GM12878 (cell line): ENCODE data around the gene C6orf62. TPM values are rescaled to one million over a fixed set of nuclear protein-coding genes. Genes with fewer than 3 reads are reported as not detected.
"Not testable (repeated sequence)": the region's sequence is repeated elsewhere in the genome, so short reads cannot be mapped to it uniquely, and the experiment has no call there.

Experiments used
- ATAC-seq: fragments of 200-7000 bp; cut with Tn5 transposase; 3 replicates; pipeline ENCODE4 v1.9.1; 2020; ENCODE audit warnings: mild to moderate bottlenecking, moderate library complexity
- BruUV-seq: library from RNA; stranded (reverse); fragments of 400-500 nt; replicated peaks from 2 replicates; lab custom pipeline; 2021; lab: Mats Ljungman, UMichigan
- CTCF ChIA-PET: fragments of 300-600 bp; sonication (Branson Sonifier 250); formaldehyde crosslinking; extraction: SDS; loops from one replicate; lab custom pipeline; 2021; ENCODE audit warnings: inconsistent platforms; lab: Yijun Ruan, JAX
- POLR2A ChIA-PET: fragments of 350-600 bp; formaldehyde crosslinking; extraction: SDS; loops from one replicate; lab custom pipeline; 2021; ENCODE audit warnings: inconsistent platforms; lab: Charles Lee
- RAD21 ChIA-PET: fragments of 300-600 bp; sonication (Branson Sonifier 250); formaldehyde crosslinking; loops from one replicate; lab custom pipeline; 2023; ENCODE audit warnings: antibody characterized with exemption; ENCODE audit not compliant: unreplicated experiment; lab: Charles Lee
- SMC1A ChIA-PET: fragments of 300-600 bp; sonication (Branson Sonifier 250); formaldehyde crosslinking; loops from one replicate; lab custom pipeline; 2023; ENCODE audit not compliant: unreplicated experiment, uncharacterized antibody; lab: Charles Lee
- DNase-seq: peaks from one replicate; pipeline ENCODE4 v3.0.0-alpha.2; 2011; ENCODE audit warnings: low read depth, low spot score
- FAIRE-seq: peaks from 3 replicates; lab custom pipeline; 2011; peaks lifted over from hg19 to GRCh38; lab: Jason Lieb, UNC
- H2AFZ ChIP-seq: 2 replicates; pipeline ENCODE4 v1.6.0; 2011; ENCODE audit warnings: low read depth, low read length, control low read depth; ENCODE audit not compliant: control insufficient read depth
- H3K27ac ChIP-seq: 2 replicates; pipeline ENCODE4 v1.5.1; 2011; ENCODE audit warnings: control low read depth; ENCODE audit not compliant: control insufficient read depth, insufficient read depth
- H3K27me3 ChIP-seq, 2 experiments: replicated peaks in 1 of 2; 2 replicates each; pipeline versions ENCODE4 v1.6.0 to v1.6.1; 2011; ENCODE audit warnings: low read length in 1 of 2; ENCODE audit not compliant: control insufficient read depth in 2 of 2, insufficient read depth in 2 of 2
- H3K36me3 ChIP-seq, 2 experiments: 2 replicates each; pipeline ENCODE4 v1.5.1; 2011; ENCODE audit warnings: low read length in 1 of 2; ENCODE audit not compliant: control insufficient read depth in 2 of 2, insufficient read depth in 2 of 2
- H3K4me1 ChIP-seq: 2 replicates; pipeline ENCODE4 v1.6.1; 2011; ENCODE audit warnings: mild to moderate bottlenecking, low read length, moderate library complexity, mixed read lengths; ENCODE audit not compliant: control insufficient read depth, insufficient read depth
- H3K4me2 ChIP-seq: 2 replicates; pipeline ENCODE4 v1.6.0; 2011; ENCODE audit warnings: control low read depth; ENCODE audit not compliant: control insufficient read depth, insufficient read depth
- H3K4me3 ChIP-seq: fragments of 200-600 bp; sonication (generic); 2 replicates; pipeline ENCODE4 v1.5.1; 2016
- H3K79me2 ChIP-seq: 2 replicates; pipeline ENCODE4 v1.6.0; 2011; ENCODE audit warnings: low read length; ENCODE audit not compliant: control insufficient read depth, insufficient read depth
- H3K9ac ChIP-seq: 2 replicates; pipeline ENCODE4 v1.8.0; 2011; ENCODE audit warnings: low read length, control low read depth, mixed read lengths; ENCODE audit not compliant: control insufficient read depth, insufficient read depth
- H3K9me3 ChIP-seq: replicated peaks from 3 replicates; pipeline ENCODE4 v1.5.1; 2011; ENCODE audit warnings: mild to moderate bottlenecking, low read length; ENCODE audit not compliant: control insufficient read depth, insufficient read depth
- H4K20me1 ChIP-seq: 2 replicates; pipeline ENCODE4 v1.6.0; 2011; ENCODE audit not compliant: control insufficient read depth, insufficient read depth
- HDGF ChIP-seq: fragments of 450-650 bp; IDR thresholded peaks from 2 replicates; pipeline ENCODE4 v1.6.1; 2016; ENCODE audit warnings: antibody characterized with exemption
- NBN ChIP-seq: fragments of 450-650 bp; IDR thresholded peaks from 2 replicates; pipeline ENCODE4 v1.6.1; 2016
- RAD21 ChIP-seq: IDR thresholded peaks from 2 replicates; pipeline ENCODE4 v1.6.1; 2011; ENCODE audit warnings: mild to moderate bottlenecking, low read depth, low read length, moderate library complexity; ENCODE audit not compliant: insufficient read depth
- RB1 ChIP-seq: fragments of 450-650 bp; formaldehyde crosslinking; IDR thresholded peaks from 2 replicates; pipeline ENCODE4 v1.6.1; 2017; ENCODE audit warnings: mild to moderate bottlenecking, borderline replicate concordance
- SMC3 ChIP-seq: IDR thresholded peaks from 2 replicates; pipeline ENCODE4 v1.6.1; 2011; ENCODE audit warnings: low read length, improper control_type of control experiment, borderline replicate concordance
- WGBS: methylation state at CpG from one replicate; pipeline ENCODE4 v1.1.6; 2016; ENCODE audit warnings: low lambda C conversion rate; ENCODE audit not compliant: insufficient replicate concordance, insufficient coverage; ENCODE audit errors: missing lambda C conversion rate; 5-methylcytosine and 5-hydroxymethylcytosine counted together
- in situ Hi-C: fragments of 300-500 bp; cut with MboI; formaldehyde crosslinking; loops from 9 replicates; pipeline ENCODE4 v1.14.3; 2018; ENCODE audit warnings: mixed read lengths
- intact Hi-C: fragments of 100-400 bp; cut with micrococcal nuclease; formaldehyde crosslinking; loops from one replicate; pipeline ENCODE4 v1.14.2; 2022; ENCODE audit not compliant: unreplicated experiment
- polyA plus RNA-seq, 11 experiments: library from polyadenylated mRNA; depleted of rRNA in 4 of 11; unstranded in 6 of 11; stranded (reverse) in 5 of 11; fragments of >200 nt; fragmentation: Nextera tagmentation in 4 of 11; fragmentation: Illumina TruSeq in 1 of 11; extraction: Ambion mirVana in 4 of 11; extraction: Trizol in 1 of 11; gene quantifications; 1 replicate in 1 of 11; 2 replicates in 10 of 11; pipeline versions ENCODE4 v1.2.1 to v1.2.3, GENCODE V29; 2011 to 2016; ENCODE audit warnings: inconsistent platforms in 2 of 11, missing spikeins in 2 of 11, low read depth in 1 of 11
- total RNA-seq, 4 experiments: library from RNA; depleted of rRNA in 3 of 4; stranded (reverse); fragments of >200 nt in 3 of 4; fragmentation: Illumina TruSeq in 1 of 4; extraction: Trizol in 1 of 4; gene quantifications; 2 replicates each; pipeline versions ENCODE4 v1.2.1 to v1.2.3, GENCODE V29; 2013 to 2021
- TF ChIP-seq, protein P1 (sequence below): fragments of 450-650 bp; IDR thresholded peaks from 2 replicates; pipeline ENCODE4 v1.6.1; 2016; ENCODE audit warnings: mild to moderate bottlenecking
- TF ChIP-seq, protein P2 (sequence below), 3 experiments: IDR thresholded peaks in 2 of 3; conservative IDR thresholded peaks in 1 of 3; 2 replicates each; pipeline ENCODE4 v1.5.1; 2011; ENCODE audit warnings: low read depth in 3 of 3, low read length in 3 of 3, mild to moderate bottlenecking in 3 of 3, control low read depth in 2 of 3, moderate library complexity in 2 of 3, inconsistent platforms in 1 of 3, mixed read lengths in 1 of 3; ENCODE audit not compliant: control insufficient read depth in 2 of 3, insufficient read depth in 1 of 3; ENCODE audit errors: extremely low read depth in 1 of 3

Gene C6orf62
- total and polyA plus RNA-seq, 10 of the 15 experiments (the other 5 are each of a cell fraction or from before 2014, with no cell fraction given), result 55.6 to 565 (median 126) TPM

DNA sequence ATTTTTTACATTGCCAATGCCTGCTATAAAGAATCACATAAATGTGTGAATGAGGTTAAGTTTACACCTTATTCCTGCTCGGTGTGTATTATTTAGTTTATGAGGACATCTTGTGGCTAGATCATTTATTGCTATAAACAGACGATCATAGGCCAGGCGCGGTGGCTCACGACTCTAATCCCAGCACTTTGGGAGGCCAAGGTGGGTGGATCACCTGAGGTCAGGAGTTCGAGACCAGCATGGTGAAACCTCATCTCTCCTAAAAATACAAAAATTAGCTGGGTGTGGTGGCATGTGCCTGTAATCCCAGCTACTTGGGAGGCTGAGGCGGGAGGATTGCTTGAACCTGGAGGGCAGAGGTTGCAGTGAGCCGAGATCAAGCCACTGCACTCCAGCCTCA, 23.3 kb downstream of the C6orf62 start:
- H3K27me3 ChIP-seq, H3K9ac ChIP-seq, H3K4me1 ChIP-seq, H3K4me2 ChIP-seq, BruUV-seq, DNase-seq, H3K4me3 ChIP-seq, H3K27ac ChIP-seq, H2AFZ ChIP-seq, H4K20me1 ChIP-seq, FAIRE-seq, H3K9me3 ChIP-seq, POLR2A ChIA-PET, H3K79me2 ChIP-seq, H3K36me3 ChIP-seq: not testable (repeated sequence)
- ATAC-seq, result peak; percentile 92
- CTCF ChIA-PET, result interaction anchor here (0.7 to 4.8 kb wide), 9 partner anchors 20 to 172 kb away, joined by 3 to 35 read pairs (median 5); no protein-coding TSS in a partner anchor
- RAD21 ChIA-PET, result interaction anchor here (1.6 kb wide), 1 partner anchor 114 kb away, joined by 9 read pairs; no protein-coding TSS in a partner anchor
- in situ Hi-C loops, result loop anchor here (5.0 to 10.0 kb wide), 3 partner anchors 113 to 411 kb away; no protein-coding TSS in a partner anchor
- TF ChIP-seq, protein P1, sequence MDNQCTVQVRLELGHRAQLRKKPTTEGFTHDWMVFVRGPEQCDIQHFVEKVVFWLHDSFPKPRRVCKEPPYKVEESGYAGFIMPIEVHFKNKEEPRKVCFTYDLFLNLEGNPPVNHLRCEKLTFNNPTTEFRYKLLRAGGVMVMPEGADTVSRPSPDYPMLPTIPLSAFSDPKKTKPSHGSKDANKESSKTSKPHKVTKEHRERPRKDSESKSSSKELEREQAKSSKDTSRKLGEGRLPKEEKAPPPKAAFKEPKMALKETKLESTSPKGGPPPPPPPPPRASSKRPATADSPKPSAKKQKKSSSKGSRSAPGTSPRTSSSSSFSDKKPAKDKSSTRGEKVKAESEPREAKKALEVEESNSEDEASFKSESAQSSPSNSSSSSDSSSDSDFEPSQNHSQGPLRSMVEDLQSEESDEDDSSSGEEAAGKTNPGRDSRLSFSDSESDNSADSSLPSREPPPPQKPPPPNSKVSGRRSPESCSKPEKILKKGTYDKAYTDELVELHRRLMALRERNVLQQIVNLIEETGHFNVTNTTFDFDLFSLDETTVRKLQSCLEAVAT, result peak; percentile 49; the same call in 1 of the 2 replicates
- peak; percentile 43; the same call in 1 of the 2 replicates for TF ChIP-seq SMC3
- TF ChIP-seq RAD21, result peak; percentile 78
- 0 out of 2 replicates have a peak, but pooled peaks have one; percentile 18 for TF ChIP-seq RB1
- 0 out of 2 replicates have a peak, but pooled peaks have one; percentile 50 for TF ChIP-seq HDGF
- TF ChIP-seq, protein P2, sequence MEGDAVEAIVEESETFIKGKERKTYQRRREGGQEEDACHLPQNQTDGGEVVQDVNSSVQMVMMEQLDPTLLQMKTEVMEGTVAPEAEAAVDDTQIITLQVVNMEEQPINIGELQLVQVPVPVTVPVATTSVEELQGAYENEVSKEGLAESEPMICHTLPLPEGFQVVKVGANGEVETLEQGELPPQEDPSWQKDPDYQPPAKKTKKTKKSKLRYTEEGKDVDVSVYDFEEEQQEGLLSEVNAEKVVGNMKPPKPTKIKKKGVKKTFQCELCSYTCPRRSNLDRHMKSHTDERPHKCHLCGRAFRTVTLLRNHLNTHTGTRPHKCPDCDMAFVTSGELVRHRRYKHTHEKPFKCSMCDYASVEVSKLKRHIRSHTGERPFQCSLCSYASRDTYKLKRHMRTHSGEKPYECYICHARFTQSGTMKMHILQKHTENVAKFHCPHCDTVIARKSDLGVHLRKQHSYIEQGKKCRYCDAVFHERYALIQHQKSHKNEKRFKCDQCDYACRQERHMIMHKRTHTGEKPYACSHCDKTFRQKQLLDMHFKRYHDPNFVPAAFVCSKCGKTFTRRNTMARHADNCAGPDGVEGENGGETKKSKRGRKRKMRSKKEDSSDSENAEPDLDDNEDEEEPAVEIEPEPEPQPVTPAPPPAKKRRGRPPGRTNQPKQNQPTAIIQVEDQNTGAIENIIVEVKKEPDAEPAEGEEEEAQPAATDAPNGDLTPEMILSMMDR (IDR thresholded peaks at IDR 0.05 in 2 of 3, conservative IDR thresholded peaks at IDR 0.05 in 1 of 3; ENCODE audit: control insufficient read depth in 2 of 3, extremely low read depth in 1 of 3, insufficient read depth in 1 of 3, low read depth in 3 of 3, low read length in 3 of 3), result peak; percentile 26 to 59 (median 39); a peak in 5 of 6 replicates
- 0 out of 2 replicates have a peak, but pooled peaks have one; percentile 25 for TF ChIP-seq NBN
- SMC1A ChIA-PET, result interaction anchor here (1.2 to 1.5 kb wide), 3 partner anchors 63 to 114 kb away, joined by 3 to 5 read pairs (median 3); no protein-coding TSS in a partner anchor
- intact Hi-C loops, result loop anchor here (1.0 to 2.0 kb wide), 3 partner anchors 114 to 265 kb away; no protein-coding TSS in a partner anchor
- 26% methylated on average over 8 of the region's 8 CpGs for WGBS
